GM21526 (cell line): ENCODE results near the gene NOL12.

Experiments
- ATAC-seq: cut with Tn5 transposase; IDR thresholded peaks from one replicate; pipeline ENCODE4 v1.9.1; 2021; ENCODE audit warnings: moderate library complexity; ENCODE audit not compliant: unreplicated experiment, low FRiP score

Gene NOL12

DNA sequence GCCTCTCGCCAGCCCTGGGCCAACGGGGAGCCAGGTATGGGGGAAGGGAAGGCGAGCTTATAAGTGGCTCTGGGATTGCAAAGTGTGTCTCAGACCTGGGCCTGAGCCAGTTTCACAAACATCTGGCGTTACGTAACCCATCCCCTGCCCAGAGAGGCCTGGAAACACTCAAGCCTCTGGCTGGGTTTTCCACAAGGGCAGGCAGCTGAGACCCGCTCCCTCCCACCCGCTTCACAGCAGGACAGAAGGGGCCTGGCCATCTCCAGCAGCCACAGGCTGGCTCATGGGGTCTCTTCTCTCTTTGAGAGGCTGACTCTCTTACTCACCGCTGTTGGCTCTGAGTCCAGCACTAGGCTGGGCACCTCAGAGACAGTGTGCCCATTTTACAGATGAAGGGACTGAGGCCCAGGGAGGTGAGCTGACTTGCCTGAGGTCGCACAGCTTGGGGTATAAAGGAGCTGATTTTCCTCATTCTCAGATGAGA is 55.2 kb downstream of the NOL12 start:
- ATAC-seq, result no peak

DNA sequence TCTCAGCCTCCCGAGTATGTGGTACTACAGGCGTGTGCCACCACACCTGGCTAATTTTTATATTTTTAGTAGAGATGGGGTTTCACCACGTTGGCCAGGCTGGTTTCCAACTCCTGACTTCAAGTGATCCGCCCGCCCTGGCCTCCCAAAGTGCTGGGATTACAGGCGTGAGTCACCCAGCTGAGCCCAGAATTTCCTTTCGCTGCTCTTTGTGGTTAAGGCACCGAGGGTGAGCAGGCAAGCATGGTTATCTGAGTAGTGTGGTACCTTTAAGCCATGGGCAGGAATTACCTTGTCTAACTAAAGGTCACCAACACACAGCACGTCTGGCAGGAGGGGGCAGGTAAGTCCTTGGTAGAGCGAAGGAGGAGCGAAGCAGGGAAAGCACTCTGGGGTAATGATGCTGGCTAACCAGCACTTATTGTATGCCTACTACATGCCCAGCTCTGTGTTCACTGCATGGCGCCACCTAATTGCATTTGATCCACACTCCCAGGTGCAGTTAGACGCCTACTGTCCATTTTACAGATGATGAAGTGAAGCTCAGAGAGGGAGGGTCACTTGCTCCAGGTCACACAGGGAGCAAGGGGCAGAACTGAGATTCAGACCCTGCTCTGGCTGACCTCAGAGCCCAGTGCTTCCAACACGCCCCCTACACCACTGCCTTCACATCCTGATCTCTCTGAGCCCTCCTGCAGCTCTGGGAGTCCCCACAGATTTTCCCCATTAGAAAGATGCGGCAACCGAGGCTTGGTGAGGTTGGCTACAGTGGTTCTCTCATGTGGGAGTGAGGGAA is 56.4 kb downstream of the NOL12 start:
- ATAC-seq, result no peak
